C4-2B (cell line): ENCODE data around the gene INPPL1.

ENCODE experiments used
- ZFX ChIP-seq: fragments of 450-650 bp; IDR thresholded peaks from 2 replicates; pipeline ENCODE4 v1.6.1; 2017
- TF ChIP-seq, protein P1 (sequence below): fragments of 450-650 bp; conservative IDR thresholded peaks from 2 replicates; pipeline ENCODE4 v1.5.1; 2017; ENCODE audit warnings: mild to moderate bottlenecking

- TF ChIP-seq, protein P1, sequence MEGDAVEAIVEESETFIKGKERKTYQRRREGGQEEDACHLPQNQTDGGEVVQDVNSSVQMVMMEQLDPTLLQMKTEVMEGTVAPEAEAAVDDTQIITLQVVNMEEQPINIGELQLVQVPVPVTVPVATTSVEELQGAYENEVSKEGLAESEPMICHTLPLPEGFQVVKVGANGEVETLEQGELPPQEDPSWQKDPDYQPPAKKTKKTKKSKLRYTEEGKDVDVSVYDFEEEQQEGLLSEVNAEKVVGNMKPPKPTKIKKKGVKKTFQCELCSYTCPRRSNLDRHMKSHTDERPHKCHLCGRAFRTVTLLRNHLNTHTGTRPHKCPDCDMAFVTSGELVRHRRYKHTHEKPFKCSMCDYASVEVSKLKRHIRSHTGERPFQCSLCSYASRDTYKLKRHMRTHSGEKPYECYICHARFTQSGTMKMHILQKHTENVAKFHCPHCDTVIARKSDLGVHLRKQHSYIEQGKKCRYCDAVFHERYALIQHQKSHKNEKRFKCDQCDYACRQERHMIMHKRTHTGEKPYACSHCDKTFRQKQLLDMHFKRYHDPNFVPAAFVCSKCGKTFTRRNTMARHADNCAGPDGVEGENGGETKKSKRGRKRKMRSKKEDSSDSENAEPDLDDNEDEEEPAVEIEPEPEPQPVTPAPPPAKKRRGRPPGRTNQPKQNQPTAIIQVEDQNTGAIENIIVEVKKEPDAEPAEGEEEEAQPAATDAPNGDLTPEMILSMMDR, result no peak
- TF ChIP-seq ZFX, result no peak
Measured at GRCh38 chr11:72242141-72242540, 17.6 kb downstream of the INPPL1 start.
